GM21515 (cell line): ENCODE measurements around the gene SPRY1.

ENCODE experiments used
- ATAC-seq: cut with Tn5 transposase; IDR thresholded peaks from one replicate; pipeline ENCODE4 v1.9.1; 2021; ENCODE audit not compliant: unreplicated experiment

Gene SPRY1

DNA sequence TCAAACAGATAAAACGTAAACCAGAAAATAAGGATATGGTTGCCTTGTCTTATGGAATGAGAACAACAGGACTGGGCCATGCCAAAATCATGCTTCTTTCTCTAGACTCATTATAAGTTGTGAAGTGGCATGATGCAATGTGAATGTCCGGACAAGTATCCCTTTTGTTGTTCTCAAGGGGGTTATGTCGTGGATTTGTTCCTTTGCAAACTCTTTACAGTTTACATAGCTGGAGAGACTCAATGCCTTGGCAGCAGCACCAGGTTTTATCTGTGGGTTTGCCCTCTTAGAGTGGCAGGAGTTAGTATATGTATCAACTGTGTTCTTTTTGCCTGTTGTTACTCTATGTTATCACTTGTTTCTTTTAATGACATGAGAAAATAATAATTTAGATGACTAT, 41.4 kb downstream of the SPRY1 start:
- ATAC-seq: no peak

- ATAC-seq: peak; percentile 64
These were observed 47.0 kb downstream of the SPRY1 start for GRCh38 chr4:123443401-123444289.

DNA sequence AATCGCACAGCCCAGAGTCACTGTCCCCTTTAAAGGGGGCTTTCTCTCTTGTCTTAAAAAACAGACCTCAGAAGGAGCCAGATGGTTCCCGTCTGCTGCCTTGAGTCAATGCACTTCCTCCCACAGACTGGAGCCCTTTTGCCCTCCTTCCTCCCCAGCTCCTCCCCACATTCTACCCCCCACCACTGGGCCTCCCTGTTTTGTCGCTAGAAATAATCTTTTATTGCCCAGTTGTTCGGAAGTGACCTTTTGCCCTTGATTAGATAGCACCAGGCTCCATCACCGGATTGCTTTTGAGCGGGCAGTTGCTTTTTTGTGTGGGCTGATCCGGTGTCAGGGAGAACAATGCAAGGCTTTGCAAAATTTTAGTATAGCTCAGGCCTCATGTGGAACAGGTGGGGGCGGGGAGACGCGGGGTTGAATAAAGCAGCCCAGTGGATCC, 47.7 kb downstream of the SPRY1 start:
- peak; percentile 82 for ATAC-seq

DNA sequence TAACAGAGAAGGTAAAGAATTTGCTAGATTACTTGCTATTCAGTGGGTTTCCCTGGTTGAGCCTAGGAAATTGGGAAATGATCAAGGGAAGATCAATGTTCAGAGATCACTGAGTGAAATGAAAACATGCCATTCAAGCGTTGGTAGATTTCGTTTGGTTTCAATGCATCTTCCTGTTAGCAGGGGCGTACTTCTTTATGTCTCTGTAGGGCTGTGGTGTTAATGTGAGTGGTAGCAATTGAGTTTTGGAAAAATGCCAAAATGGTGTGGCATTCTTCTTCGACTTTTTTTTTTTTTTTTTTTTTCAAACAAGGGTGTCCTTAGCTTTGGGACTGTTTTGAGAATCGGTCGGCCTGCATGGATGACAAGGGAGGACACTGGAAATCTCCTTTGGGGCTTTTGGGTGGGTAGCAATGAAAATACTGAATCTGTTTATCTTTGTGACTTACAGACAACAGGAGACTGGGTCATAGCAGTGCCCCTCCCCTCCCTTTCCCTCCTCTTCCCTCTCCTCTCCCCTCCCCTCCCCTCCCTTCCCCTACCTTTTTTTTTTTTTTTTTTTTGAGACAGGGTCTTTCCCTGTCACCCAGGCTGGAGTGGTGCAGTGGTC, 50.4 kb downstream of the SPRY1 start:
- ATAC-seq: no peak

DNA sequence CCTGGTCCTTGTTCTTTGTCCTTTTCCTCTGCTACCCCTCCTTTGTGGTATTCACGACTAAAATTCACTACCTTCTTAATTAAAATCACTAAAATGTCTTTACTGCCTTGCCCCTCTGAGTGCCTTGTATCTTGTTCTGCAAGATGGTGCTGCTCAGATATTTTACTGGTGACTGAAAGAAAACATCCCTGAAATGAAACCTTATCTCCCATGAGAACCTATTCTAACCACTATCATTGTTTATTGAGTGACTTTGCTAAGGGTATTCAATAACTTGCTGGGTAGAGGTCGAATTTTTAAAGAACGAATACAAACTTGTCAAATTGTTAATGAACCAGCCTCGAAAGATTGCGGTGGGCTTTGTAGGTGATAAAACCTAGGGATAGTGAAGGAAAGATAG, 52.8 kb downstream of the SPRY1 start:
- ATAC-seq: peak; percentile 11

DNA sequence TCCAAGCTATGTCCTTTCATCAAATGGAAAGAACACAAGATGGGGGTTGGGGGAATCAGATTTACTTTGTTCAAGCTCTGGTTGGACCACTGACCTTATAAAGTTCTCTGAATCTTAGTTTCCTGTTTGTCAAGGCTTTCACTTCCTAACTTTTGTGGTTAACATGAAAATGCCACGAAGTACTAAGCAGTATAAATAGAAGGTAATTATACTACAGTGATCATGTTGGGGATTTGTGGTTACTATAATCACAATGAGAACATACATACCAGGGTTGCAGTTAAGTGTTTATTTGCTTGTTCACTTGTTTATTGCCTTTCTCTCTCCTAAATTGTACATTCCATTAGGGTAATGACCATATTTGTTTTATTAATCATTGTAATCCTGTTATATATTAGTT, 53.2 kb downstream of the SPRY1 start:
- peak; percentile 93 for ATAC-seq

DNA sequence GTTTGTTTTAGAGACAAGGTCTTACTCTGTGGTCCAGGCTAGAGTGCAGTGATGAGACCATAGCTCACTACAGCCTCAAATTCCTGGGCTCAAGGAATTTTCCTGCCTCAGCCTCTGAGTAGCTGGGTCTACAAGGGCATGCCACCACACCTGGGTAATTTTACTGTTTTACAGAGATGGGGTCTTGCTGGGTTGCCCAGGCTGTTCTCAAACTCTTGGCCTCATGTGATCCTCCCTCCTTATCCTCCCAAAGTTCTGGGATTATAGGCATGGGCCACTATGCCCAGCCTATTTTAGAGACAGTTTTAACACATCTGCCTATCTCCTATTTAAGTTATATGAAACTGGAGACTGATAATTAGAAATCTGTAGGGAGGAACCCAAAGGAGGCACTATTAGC, 53.8 kb downstream of the SPRY1 start:
- ATAC-seq: no peak

DNA sequence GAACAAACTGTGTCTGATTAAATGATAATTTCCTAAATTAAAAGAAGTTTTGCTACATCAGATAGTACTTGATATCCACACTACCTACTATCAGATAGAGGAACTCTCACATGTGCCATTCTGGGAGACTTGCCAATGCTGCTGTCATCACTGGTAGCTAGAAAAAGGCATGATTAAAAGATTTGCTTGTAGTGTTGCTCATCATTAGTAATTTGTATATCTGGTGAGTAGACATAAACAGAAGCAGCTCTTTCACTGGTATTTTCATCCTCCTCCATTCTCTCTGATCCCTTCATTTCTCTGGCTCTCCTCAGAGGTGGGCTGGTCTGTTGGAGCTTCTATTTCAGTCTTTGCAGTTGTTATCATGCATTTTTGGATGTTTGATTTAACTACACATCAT, 56.0 kb downstream of the SPRY1 start:
- ATAC-seq: no peak

GRCh38 chr4:123453061-123453680, 56.6 kb downstream of the SPRY1 start:
- ATAC-seq: no peak
